ENCODE measurements around the gene TBC1D8. TPM values are rescaled to one million over a fixed set of nuclear protein-coding genes. Genes with fewer than 3 reads are reported as not detected.

The TBC1D8 gene
- total and polyA plus RNA-seq, 9 of the 15 experiments (the other 6 are each of a cell fraction or from before 2014, with no cell fraction given), result 0.36 to 1.3 (median 0.82) TPM

GRCh38 chr2:101142163-101142562 is 9.0 kb downstream of the TBC1D8 start:
- Histone ChIP-seq H3K36me3 (ENCODE audit: control insufficient read depth, insufficient read depth, low read length) (no peaks in the 10 kb centered on the region), H3K4me3 (no peak overlapping the region), H3K79me2 (ENCODE audit: control insufficient read depth, insufficient read depth, low read length) (no peaks in the 10 kb centered on the region), H3K9me1 (ENCODE audit: control insufficient read depth, insufficient read depth, low read length) (no peaks in the 10 kb centered on the region), H3K9me3 (replicated peaks; ENCODE audit: control insufficient read depth, insufficient read depth, low read depth, low read length) (peaks cover 4% of the 10 kb centered on the region; the same call in 1 of the 2 replicates), H4K20me1 (replicated peaks; ENCODE audit: control insufficient read depth, insufficient read depth, low read length) (no peaks in the 10 kb centered on the region), H3K27ac (ENCODE audit: extremely low read depth, low read depth, low read length) (no peak overlapping the region), H3K9ac (ENCODE audit: insufficient read depth in 1 of 2, low read depth in 2 of 2, low read length in 2 of 2) (no peak overlapping the region), H3K27me3 (ENCODE audit: control insufficient read depth in 2 of 2, insufficient read depth in 2 of 2, low read length in 2 of 2) (peaks cover 37 to 49% of the 10 kb centered on the region in 2 experiments), H3K4me1 (replicated peaks in 1 of 2; ENCODE audit: control insufficient read depth in 2 of 2, insufficient read depth in 2 of 2, low read length in 2 of 2) (no peaks in the 10 kb centered on the region), H3K4me2 (ENCODE audit: insufficient read depth, low read length) (no peak overlapping the region), H2AFZ (ENCODE audit: low read depth, low read length) (no peak overlapping the region)
- intact Hi-C loops (cut with micrococcal nuclease) (no loop called here), in situ Hi-C loops (cut with MboI) (no loop called here)
- DNase-seq (ENCODE audit: extremely low read depth in 1 of 4, low spot score in 3 of 4), result no peak
- POLR2A ChIA-PET, result no interaction called here
- CTCF ChIA-PET (ENCODE audit: low intra/inter-chr PET ratio), result no interaction called here
- no peak for FAIRE-seq
- BruUV-seq (replicated peaks), result no TSS peak
- 3% methylated on average over 2 of the region's 2 CpGs for WGBS (ENCODE audit: insufficient coverage, low coverage, missing lambda C conversion rate)
- ATAC-seq, result no peak
- peak; percentile 74; the same call in 1 of the 2 replicates for TF ChIP-seq ZNF12 (CRISPR knock-in tag; IDR thresholded peaks at IDR 0.05)
- TF ChIP-seq YY1 (IDR thresholded peaks at IDR 0.05; ENCODE audit: borderline replicate concordance in 1 of 3, control insufficient read depth in 1 of 3, extremely low read depth in 1 of 3, insufficient read depth in 3 of 3, insufficient read length in 1 of 3, insufficient replicate concordance in 2 of 3, low read depth in 1 of 3, low read length in 2 of 3), result no peak

- Histone ChIP-seq H3K36me3 (ENCODE audit: control insufficient read depth, insufficient read depth, low read length) (no peaks in the 10 kb centered on the region), H3K27ac (ENCODE audit: extremely low read depth, low read depth, low read length) (no peak overlapping the region), H3K9ac (ENCODE audit: insufficient read depth in 1 of 2, low read depth in 2 of 2, low read length in 2 of 2) (no peak overlapping the region), H3K79me2 (ENCODE audit: control insufficient read depth, insufficient read depth, low read length) (no peaks in the 10 kb centered on the region), H3K4me2 (ENCODE audit: insufficient read depth, low read length) (no peak overlapping the region), H3K9me3 (replicated peaks; ENCODE audit: control insufficient read depth, insufficient read depth, low read depth, low read length) (peaks cover 4% of the 10 kb centered on the region; the same call in 1 of the 2 replicates), H2AFZ (ENCODE audit: low read depth, low read length) (no peak overlapping the region), H3K9me1 (ENCODE audit: control insufficient read depth, insufficient read depth, low read length) (no peaks in the 10 kb centered on the region), H4K20me1 (replicated peaks; ENCODE audit: control insufficient read depth, insufficient read depth, low read length) (no peaks in the 10 kb centered on the region), H3K27me3 (ENCODE audit: control insufficient read depth in 2 of 2, insufficient read depth in 2 of 2, low read length in 2 of 2) (peaks cover 27 to 43% of the 10 kb centered on the region in 2 experiments), H3K4me1 (replicated peaks in 1 of 2; ENCODE audit: control insufficient read depth in 2 of 2, insufficient read depth in 2 of 2, low read length in 2 of 2) (no peaks in the 10 kb centered on the region), H3K4me3 (no peak overlapping the region)
- BruUV-seq (replicated peaks), result no TSS peak
- CTCF ChIA-PET (ENCODE audit: low intra/inter-chr PET ratio), result no interaction called here
- in situ Hi-C loops (cut with MboI), result no loop called here
- intact Hi-C loops (cut with micrococcal nuclease), result no loop called here
- DNase-seq (ENCODE audit: extremely low read depth in 1 of 4, low spot score in 3 of 4) (no peak), ATAC-seq (no peak), FAIRE-seq (no peak)
- POLR2A ChIA-PET, result interaction anchor here (0.5 kb wide), 1 partner anchor 128 kb away, joined by 4 read pairs; no protein-coding TSS in a partner anchor
- WGBS (ENCODE audit: insufficient coverage, low coverage, missing lambda C conversion rate), result 0% methylated on average over 7 of the region's 7 CpGs
- TF ChIP-seq ZNF217 (CRISPR knock-in tag; IDR thresholded peaks at IDR 0.05) (no peak), E2F8 (IDR thresholded peaks at IDR 0.05; ENCODE audit: low read depth, partially characterized antibody) (no peak), ZNF140 (CRISPR knock-in tag; IDR thresholded peaks at IDR 0.05) (no peak), PURB (CRISPR knock-in tag; IDR thresholded peaks at IDR 0.05; ENCODE audit: low read depth) (no peak), ZNF311 (CRISPR knock-in tag; IDR thresholded peaks at IDR 0.05) (no peak), ZNF655 (CRISPR knock-in tag; IDR thresholded peaks at IDR 0.05) (no peak)
These were observed 10.1 kb downstream of the TBC1D8 start for GRCh38 chr2:101140978-101141655.

Data from K562 (cell line).